Esophagus squamous epithelium (tissue), 4 donors: Measurements from ENCODE around the gene KLF16.

Source experiments
- POLR2A ChIP-seq, 4 donors: fragments of 450-650 bp; IDR thresholded peaks; one replicate each; pipeline ENCODE4 v1.6.1; 2017; ENCODE audit warnings: antibody characterized with exemption in 4 of 4, mild to moderate bottlenecking in 4 of 4, moderate library complexity in 3 of 4
- TF ChIP-seq, protein P1 (sequence below), 6 experiments: fragments of 450-650 bp in 4 of 6; fragments of 200-600 bp in 2 of 6; sonication (generic) in 2 of 6; IDR thresholded peaks; one replicate each; pipeline ENCODE4 v1.5.1; 2016 to 2019; ENCODE audit warnings: antibody characterized with exemption in 6 of 6, mild to moderate bottlenecking in 4 of 6, moderate library complexity in 4 of 6

DNA sequence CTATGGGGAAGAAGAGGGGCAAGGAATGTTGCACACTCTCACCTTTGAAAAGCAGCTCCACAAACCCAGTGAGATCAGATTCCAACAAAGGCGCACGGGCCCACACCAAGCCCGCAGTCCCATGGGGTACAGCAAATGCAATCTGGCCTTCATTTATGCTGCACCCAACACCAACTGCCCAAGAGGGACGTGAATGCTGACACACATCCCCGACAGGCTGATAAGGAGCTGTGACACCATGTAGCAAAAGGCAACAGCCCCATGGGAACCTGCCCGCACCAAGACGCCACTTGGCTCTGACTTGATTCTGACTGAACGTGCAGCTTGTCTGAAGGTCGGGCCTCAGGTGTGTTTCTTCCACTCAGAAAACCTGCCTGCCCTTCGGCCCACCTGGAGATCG, 32.4 kb downstream of the KLF16 start:
- TF ChIP-seq POLR2A (IDR thresholded peaks at IDR 0.05) = no peak
- TF ChIP-seq, protein P1, sequence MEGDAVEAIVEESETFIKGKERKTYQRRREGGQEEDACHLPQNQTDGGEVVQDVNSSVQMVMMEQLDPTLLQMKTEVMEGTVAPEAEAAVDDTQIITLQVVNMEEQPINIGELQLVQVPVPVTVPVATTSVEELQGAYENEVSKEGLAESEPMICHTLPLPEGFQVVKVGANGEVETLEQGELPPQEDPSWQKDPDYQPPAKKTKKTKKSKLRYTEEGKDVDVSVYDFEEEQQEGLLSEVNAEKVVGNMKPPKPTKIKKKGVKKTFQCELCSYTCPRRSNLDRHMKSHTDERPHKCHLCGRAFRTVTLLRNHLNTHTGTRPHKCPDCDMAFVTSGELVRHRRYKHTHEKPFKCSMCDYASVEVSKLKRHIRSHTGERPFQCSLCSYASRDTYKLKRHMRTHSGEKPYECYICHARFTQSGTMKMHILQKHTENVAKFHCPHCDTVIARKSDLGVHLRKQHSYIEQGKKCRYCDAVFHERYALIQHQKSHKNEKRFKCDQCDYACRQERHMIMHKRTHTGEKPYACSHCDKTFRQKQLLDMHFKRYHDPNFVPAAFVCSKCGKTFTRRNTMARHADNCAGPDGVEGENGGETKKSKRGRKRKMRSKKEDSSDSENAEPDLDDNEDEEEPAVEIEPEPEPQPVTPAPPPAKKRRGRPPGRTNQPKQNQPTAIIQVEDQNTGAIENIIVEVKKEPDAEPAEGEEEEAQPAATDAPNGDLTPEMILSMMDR (IDR thresholded peaks at IDR 0.05) = no peak
